ENCODE results near the gene CIBAR2.
"Not testable (repeated sequence)": the region's sequence is repeated elsewhere in the genome, so short reads cannot be mapped to it uniquely, and the experiment has no call there.

The CIBAR2 gene

DNA sequence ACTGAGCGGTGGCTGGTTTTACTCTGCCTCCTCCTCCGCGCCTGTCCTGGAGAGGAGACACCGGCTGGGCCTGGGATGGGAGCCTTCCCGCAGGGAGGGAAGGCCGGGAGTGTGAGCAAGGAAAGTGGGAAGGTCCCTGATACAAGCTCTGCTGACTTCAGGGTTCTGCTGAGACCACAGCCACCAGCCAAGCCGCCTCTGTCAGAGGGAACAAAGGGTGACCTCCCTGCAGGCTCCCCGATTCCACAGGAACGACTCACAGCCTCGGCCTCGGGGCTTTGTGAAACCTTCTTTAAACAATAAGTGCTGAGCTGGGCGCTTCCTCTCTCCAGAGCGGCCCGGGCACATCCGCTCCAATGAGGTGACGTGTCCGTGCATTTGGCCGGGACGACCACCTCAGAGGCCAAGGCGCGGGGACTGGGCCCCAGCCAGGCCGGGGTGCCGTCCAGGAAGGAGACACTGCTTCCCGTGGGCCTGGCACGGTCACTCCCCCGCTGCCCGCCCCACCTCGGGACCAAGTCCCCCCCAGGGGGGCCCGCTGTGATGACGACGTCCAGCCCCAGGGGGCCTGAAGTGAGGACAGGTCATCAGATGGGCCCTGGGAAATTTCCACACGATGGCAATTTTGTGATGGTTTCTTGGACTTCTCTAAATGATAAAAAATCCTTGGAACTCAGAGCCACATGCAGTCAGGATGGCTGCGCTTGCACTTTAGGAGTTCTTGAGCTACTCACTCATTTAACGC lies 11.8 kb upstream of the CIBAR2 start:
- peak; percentile 92 for DNase-seq (ENCODE audit: low read depth, low spot score)
- TF ChIP-seq, protein P1, sequence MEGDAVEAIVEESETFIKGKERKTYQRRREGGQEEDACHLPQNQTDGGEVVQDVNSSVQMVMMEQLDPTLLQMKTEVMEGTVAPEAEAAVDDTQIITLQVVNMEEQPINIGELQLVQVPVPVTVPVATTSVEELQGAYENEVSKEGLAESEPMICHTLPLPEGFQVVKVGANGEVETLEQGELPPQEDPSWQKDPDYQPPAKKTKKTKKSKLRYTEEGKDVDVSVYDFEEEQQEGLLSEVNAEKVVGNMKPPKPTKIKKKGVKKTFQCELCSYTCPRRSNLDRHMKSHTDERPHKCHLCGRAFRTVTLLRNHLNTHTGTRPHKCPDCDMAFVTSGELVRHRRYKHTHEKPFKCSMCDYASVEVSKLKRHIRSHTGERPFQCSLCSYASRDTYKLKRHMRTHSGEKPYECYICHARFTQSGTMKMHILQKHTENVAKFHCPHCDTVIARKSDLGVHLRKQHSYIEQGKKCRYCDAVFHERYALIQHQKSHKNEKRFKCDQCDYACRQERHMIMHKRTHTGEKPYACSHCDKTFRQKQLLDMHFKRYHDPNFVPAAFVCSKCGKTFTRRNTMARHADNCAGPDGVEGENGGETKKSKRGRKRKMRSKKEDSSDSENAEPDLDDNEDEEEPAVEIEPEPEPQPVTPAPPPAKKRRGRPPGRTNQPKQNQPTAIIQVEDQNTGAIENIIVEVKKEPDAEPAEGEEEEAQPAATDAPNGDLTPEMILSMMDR (IDR thresholded peaks at IDR 0.05; ENCODE audit: low read depth, low read length): no peak
- in situ Hi-C loops (cut with HindIII; ENCODE audit: low sequenced_read_pairs): no loop called here
- H3K4me3 ChIP-seq (ENCODE audit: low read depth, low read length): no peak overlapping the region

DNA sequence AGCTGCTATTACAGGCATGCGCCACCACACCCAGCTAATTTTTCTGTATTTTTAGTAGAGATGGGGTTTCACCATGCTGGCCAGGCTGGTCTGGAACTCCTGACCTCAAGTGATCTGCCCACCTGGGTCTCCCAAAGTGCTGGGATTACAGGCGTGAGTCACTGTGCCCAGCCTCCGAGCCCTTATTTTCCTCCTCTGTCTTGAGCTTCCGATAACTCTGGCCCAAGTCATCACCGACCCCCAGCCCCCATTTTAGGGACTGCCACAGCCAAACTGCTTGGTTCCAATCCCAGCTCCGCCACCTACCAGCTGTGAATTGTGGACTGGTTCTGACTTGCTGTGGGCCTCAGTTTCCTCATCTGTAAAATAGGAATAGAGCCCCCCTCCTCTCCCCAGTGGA lies 11.2 kb upstream of the CIBAR2 start:
- not testable (repeated sequence) for DNase-seq (ENCODE audit: low read depth, low spot score)

DNA sequence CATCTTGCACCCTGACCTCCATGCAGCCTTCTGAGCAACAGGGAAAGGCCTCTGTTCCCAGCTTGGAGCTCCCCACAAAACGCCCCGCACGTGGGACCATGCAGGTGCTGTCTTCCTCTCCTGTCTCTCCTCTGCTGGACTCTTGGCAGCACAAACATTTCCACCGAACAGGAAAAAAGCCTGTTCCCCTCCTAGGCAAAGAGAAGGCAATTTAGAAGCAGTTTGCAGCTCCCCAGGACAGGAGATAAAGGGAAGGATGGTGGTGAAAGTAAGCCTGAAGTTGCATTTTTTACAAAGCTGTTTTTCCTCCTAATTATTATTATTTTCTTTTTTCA lies 7.7 kb upstream of the CIBAR2 start:
- DNase-seq (ENCODE audit: low read depth, low spot score): no peak
- no peak overlapping the region for H3K4me3 ChIP-seq (ENCODE audit: low read depth, low read length)
- in situ Hi-C loops (cut with HindIII; ENCODE audit: low sequenced_read_pairs): no loop called here
- TF ChIP-seq, protein P1 (IDR thresholded peaks at IDR 0.05; ENCODE audit: low read depth, low read length): no peak

More for the DNA sequence above, 11.2 kb upstream of the CIBAR2 start:
- H3K4me3 ChIP-seq (ENCODE audit: low read depth, low read length); in situ Hi-C loops (cut with HindIII; ENCODE audit: low sequenced_read_pairs): not testable (repeated sequence)

DNA sequence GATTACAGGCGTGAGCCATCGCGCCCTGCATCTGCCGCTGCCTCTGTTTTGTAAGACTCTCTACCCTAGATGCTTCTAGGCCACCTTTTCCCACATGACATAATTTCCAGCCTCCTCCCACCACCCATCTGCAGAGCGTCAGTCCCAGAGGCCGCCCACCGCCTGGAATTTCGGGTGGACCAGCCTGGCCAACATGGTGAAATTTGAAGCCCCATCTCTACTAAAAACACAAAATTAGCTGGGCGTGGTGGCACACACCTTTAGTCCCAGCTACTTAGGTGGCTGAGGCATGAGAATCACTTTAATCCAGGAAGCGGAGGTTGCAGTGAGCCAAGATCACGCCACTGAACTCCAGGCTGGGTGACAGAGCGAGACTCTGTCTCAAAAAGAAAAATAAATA lies 5.1 kb upstream of the CIBAR2 start:
- no peak overlapping the region for H3K4me3 ChIP-seq (ENCODE audit: low read depth, low read length)
- DNase-seq (ENCODE audit: low read depth, low spot score): no peak
- in situ Hi-C loops (cut with HindIII; ENCODE audit: low sequenced_read_pairs): no loop called here
- TF ChIP-seq, protein P1 (IDR thresholded peaks at IDR 0.05; ENCODE audit: low read depth, low read length): no peak

DNA sequence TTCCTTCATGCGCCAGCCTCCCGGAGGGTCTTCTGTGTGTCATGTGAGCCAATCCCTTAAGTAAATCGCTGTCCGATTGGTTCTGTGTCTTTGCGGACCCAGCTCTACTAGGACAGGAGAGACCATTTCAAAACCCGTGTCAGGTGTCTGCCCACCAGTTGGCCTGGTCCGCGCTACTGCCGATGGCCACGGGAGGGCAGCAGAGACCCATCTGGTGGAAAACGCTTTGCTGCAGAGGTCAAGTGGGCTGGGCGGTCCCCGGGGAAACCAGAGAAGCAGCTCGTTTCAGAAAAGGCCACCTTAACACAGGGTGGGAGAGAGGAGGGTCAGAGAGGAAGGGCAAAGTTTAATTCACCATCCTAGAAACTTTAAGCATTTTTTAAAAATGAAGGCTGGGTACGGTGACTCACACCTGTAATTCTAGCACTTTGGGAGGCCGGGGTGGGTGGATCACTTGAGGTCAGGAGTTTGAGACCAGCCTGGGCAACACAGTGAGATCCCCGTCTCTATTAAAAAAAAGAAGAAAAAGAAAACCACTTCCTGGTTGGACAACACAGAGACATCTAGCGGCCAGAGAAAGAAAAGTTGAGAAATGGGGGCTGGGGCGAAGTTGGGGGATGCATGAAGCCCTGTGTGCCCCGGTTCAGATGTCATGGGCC lies 2.8 kb upstream of the CIBAR2 start:
- TF ChIP-seq, protein P1 (IDR thresholded peaks at IDR 0.05; ENCODE audit: low read depth, low read length): peak; percentile 99
- no peak overlapping the region for H3K4me3 ChIP-seq (ENCODE audit: low read depth, low read length)
- peak; percentile 79 for DNase-seq (ENCODE audit: low read depth, low spot score)
- in situ Hi-C loops (cut with HindIII; ENCODE audit: low sequenced_read_pairs): no loop called here

DNA sequence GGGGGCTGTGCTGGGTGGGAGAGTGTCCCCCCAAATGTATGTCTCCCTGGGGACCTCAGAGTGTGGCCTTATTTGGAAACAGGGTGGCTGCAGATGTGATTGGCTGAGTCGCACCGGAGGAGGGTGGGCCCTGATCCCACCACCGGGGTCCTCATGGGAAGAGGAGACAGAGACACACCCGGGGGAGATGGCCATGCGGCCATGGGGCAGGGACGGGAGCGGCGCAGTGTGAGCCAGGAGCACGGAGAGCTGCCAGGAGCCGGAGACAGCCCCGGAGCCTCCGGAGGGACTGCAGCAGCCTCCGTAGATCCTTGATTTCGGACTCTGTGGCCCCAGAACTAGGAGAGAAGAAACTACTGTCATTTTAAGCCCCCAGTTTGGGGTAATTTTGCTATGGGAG lies 1.6 kb upstream of the CIBAR2 start:
- TF ChIP-seq, protein P1 (IDR thresholded peaks at IDR 0.05; ENCODE audit: low read depth, low read length): no peak
- in situ Hi-C loops (cut with HindIII; ENCODE audit: low sequenced_read_pairs): no loop called here
- no peak for DNase-seq (ENCODE audit: low read depth, low spot score)
- H3K4me3 ChIP-seq (ENCODE audit: low read depth, low read length): no peak overlapping the region

DNA sequence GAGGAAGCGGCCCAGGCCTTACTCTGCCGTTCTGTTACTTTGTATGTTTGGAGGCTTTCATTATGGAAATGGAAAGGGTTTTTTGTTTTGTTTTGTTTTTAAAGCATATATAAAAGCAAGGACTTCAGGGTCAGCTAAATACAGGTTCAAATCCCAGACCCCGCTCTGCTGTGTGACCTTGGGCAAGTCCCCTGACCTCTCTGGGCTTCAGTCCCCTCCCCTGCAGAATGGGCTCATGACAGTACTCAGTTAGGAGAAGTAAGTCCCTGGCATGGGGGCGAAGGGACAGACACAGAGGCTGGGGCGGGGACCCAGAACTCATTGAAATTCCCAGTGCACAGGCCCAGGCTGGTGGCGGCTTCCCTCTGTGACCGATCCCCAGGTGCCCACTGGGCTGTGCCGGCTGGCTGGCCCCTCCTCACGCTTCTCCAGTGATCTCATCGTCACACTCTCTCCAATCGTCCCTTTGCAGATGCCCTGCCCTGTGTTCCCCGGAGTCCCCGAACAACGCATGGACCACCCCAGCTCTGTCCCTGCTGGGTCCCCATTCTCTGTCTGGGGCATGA lies 979 bp upstream of the CIBAR2 start:
- DNase-seq (ENCODE audit: low read depth, low spot score): no peak
- no peak overlapping the region for H3K4me3 ChIP-seq (ENCODE audit: low read depth, low read length)
- TF ChIP-seq, protein P1 (IDR thresholded peaks at IDR 0.05; ENCODE audit: low read depth, low read length): no peak
- in situ Hi-C loops (cut with HindIII; ENCODE audit: low sequenced_read_pairs): no loop called here
